Activated T-helper 9 cell treated with anti-CD3 and anti-CD28 coated beads, Interleukin-2, amount 50 U/mL, for 16 hours (primary cell): ENCODE data around the gene SH2B3.
A peak's percentile ranks its signal among the peaks of the same experiment; 100 is the strongest.
"Not testable (repeated sequence)": the region's sequence is repeated elsewhere in the genome, so short reads cannot be mapped to it uniquely, and the experiment has no call there.

ENCODE experiments used
- DNase-seq: peaks from one replicate; pipeline ENCODE4 v3.0.0-alpha.2; 2020; ENCODE audit warnings: low read depth

The SH2B3 gene

DNA sequence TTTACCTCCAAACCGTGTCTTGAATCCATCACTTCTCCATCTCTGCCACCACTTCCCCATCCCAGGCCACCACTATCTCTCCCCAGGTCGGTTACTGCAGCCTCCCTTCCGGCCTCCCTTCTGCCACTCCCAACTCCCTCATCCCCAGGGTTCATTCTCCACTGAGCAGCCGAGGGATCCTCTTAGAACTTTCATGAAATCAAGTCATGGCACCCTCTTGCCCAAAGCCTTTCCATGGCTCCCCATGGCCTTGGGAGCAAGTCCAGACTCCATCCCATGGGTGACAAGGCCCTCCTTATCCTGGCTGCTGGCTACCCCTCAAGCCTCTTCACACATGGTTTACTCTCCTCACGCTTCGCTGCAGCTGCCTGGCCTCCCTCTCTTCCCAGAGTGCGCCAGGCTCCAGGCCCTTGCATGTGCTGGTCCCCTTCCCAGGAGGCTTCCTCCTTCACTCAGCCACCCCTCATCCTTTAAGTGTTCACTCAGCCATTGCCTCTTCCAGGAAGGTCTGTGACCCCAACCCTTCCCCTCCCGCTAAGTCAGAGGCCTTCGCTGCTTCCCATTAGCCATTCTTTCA lies 17.9 kb upstream of the SH2B3 start:
- DNase-seq: no peak

DNA sequence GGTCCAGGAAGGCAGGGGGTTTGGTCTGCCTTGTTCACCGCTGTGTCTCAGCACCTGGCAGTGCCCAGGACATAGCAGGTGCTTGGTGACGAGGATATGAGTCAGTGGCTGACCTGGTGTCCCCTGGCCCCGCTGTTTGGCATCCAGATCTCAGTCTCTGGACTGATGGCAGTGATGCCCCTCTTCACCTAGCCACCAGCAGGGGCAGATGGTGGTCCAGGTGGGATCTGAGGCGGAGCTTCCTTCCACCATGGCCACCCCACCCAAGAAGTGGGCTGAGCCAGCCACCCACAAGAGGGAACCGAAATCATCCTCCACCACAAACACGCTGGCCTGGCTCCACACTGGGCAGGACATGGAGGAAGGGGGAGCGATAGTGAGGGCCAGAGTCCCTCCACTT lies 16.1 kb upstream of the SH2B3 start:
- DNase-seq: no peak

DNA sequence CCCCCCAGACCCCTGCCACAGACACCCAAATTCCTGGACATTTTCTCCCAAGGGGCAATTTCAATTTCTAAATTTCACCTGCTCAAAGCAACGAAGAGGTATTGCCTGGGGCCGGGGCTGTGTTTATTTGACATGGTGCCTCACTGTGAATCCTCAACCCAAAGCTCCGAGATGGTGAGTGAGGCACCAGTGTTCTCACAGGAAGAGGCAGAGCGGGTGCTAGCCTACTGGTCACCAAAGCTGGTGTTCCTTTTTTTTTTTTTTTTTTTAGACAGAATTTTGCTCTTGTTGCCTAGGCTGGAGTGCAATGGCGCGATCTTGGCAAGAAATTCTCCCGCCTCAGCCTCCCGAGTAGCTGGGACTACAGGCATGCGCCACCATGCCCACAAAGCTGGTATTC lies 14.8 kb upstream of the SH2B3 start:
- DNase-seq: no peak

DNA sequence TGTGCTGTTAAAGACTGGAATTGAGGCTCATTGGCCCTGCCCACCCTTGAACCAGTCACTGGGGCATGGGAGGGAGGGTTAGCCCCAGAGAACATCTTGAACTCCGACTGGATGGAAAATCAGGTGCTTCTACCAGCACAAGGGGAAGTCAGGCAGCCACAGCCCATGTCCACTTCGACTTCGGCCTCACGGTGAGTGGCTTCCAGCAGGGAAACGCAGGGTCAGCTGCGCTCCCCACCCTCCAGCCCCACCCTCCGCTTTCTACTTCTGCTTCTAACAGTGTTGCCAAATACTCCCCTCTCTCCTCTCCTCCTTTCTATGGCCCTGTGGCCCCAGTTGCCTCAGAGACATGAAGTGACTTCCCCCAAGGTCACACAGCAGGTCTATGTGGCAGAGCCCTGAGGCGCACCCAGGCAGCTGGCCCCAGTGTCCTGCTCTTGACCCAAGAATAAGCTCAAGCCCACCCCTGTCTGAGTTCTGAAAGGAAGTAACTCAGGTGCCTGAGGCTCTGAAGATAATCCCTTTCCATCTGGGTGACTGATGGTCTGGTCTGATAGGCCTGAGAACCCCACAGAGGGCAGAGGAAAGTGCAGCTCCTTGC lies 11.9 kb upstream of the SH2B3 start:
- DNase-seq: no peak

DNA sequence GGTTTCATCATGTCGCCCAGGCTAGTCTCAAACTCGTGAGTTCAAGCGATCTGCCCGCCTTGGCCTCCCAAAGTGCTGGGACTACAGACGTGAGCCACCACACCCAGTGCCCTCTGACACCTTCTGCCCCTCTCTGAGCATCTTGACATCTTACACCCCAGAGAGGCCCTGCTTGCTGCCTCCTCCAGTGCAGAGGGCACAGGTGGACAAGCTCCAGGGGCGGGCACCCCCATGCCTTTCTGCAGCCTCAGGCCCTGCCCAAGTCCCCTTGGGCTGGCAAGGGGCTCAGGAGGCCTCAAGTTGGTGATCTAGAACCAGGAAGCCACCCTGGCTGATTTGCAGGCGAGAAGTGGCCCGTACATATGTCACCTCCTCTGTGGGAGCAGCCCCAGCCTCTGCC lies 11.2 kb upstream of the SH2B3 start:
- DNase-seq: no peak

DNA sequence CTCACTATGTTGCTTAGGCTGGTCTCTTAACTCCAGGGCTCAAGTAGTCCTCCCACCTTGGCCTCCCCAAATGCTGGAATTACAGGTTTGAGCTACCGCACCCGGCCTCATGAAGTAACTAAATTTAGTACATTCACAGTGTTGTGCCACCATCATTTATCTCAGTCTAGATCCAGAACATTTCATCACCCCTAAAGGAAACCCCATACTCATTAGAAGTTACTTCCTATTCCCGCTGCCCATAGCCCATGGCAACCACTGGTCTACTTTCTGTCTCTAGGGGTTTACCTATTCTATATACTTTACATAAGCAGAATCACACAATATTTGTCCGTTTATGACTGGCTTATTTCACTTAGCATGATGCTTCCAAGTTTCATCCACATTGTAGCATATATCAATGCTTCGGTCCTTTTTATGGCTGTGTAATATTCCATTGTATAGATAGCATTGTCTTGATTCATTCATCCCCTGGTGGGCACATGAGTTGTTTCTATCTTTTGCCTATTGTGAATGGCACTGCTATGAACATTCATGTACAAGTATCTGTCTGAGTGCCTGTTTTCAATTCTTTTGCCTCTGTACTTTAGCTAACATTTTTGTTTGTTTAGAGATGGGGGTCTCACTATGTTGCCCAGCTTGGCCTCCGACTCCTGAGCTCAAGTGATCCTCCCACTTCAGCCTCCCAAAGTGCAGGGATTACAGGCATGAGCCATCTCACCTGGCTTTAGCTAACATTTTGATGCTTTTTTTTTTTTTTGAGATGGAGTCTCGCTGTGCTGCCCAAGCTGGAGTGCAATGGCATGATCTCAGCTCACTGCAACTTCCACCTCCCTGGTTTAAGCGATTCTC lies 10.2 kb upstream of the SH2B3 start:
- DNase-seq: no peak

DNA sequence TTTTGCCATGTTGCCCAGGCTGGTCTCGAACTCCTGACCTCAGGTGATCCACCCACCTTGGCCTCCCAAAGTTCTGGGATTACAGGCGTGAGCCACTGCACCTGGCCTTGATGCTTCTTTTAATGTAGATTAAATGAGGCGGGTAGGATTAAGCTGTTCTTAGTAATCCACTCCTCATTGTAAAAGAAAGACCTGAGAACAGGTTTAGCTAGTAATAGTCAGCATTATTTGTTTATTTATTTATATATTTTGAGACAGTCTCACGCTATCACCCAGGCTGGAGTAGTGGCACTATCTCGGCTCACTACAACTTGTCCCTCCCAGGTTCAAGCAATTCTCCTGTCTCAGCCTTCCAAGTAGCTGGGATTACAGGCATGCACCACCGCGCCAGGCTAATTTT lies 9.5 kb upstream of the SH2B3 start:
- DNase-seq: not testable (repeated sequence)

DNA sequence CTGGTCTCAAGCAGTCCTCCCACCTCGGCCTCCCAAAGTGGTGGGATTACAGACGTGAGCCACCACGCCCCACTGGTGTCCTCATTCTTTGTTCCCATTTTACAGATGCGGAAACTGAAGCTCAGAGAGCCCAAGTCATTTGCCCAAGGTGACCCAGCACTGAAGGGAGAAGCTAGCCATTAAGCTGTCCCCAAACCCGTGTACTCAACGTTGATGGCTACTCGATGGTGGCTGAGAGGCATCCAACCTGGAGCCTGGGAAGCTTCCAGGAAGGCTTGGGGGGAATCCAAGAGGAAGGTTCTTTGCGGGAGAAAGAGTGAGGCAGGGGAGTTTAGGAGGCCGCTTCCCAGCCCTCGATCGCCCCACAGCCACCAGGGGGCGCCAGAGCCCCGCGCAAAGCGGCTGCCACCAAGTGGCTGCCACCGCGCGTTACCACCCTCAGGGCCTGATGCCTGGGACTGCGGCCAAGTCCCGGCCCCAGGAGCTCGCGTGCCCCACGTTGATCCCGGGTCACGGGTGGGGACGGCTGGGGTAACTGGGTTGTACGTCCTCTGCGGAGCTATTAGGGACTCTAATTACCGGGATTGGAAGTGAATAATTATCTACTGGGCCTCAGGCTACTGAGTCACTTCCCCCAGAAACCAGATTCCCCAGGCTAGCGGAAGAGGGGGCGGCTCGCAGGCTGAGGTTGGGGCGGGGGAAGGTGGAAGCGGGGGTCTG lies 8.8 kb upstream of the SH2B3 start:
- peak; percentile 83 for DNase-seq

DNA sequence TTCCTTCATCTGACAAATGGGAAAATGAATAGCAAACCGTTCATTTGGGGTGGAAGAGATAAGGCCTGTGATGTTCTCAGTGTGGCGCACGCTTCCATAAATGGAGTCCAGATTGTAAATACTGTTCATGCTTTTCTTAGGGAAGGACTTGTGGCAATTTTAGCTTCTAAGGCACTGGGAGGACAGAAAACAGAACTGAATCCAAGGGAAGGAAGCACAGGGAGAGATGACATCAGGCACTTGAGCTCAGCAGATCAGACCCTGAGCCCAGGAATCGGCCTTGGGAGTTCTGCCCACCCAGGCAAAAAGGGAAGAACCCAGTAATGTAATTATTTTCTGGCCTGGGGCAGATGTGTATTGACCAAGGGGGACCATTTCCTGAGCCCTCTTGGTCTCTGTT lies 7.2 kb upstream of the SH2B3 start:
- no peak for DNase-seq

DNA sequence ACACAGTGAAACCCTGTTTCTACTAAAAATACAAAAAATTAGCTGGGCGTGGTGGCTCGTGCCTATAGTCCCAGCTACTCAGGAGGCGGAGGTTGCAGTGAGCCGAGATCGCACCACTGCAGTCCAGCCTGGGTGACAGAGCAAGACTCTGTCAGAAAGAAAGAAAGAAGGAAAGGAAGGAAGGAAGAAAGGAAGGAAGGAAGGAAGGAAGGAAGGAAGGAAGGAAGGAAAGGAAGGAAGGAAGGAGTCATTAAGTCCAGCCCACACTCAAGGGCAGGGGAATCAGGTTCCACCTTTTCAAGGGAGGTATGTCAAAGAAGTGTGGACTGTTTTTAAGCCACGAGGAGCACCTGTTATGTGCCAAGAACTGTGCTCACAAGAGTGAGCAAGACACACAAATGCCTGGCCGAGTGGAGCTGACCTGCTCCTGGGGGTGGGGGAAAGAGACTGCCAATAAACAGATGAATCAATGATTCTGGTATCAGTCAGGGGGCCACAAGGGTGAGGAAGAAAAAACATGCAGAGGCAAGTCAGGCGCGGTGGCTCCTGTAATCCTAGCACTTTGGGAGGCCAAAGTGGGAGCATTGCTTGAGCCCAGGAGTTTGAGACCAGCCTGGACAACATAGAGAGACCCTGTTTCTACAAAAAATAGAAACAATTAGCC lies 5.8 kb upstream of the SH2B3 start:
- not testable (repeated sequence) for DNase-seq

DNA sequence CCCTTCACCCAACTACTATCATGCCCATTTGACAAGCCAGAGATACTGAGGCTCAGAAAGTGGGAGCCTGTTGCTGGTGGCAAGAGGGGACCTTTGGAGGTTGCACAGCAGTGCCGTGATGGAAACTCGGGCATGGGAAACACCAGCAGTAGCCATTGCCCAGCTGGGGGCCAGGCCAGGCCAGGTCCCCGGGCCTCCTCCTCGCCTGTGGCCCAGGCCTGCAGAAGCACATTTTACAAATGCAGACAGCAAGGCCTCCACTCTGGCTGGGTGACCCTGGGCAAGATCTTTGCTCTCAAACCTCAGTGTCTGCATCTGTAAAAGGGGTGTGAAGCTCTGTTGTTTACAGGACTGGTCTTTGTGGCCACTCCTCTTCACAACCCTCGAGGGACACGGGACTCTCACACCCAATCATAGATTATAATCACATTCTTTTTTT lies 4.5 kb upstream of the SH2B3 start:
- DNase-seq: no peak

DNA sequence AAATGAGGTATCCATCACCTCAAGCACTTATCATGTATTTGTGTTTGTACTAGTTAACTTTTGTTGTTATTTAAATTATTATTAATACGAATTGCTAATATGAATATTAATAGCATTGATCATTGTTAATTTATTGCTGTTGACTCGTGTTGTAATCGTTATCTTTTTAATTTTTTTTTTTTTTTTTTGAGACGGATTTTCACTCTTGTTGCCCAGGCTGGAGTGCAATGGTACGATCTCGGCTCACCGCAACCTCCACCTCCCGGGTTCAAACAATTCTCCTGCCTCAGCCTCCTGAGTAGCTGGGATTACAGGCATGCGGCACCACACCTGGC lies 3.3 kb upstream of the SH2B3 start:
- not testable (repeated sequence) for DNase-seq

DNA sequence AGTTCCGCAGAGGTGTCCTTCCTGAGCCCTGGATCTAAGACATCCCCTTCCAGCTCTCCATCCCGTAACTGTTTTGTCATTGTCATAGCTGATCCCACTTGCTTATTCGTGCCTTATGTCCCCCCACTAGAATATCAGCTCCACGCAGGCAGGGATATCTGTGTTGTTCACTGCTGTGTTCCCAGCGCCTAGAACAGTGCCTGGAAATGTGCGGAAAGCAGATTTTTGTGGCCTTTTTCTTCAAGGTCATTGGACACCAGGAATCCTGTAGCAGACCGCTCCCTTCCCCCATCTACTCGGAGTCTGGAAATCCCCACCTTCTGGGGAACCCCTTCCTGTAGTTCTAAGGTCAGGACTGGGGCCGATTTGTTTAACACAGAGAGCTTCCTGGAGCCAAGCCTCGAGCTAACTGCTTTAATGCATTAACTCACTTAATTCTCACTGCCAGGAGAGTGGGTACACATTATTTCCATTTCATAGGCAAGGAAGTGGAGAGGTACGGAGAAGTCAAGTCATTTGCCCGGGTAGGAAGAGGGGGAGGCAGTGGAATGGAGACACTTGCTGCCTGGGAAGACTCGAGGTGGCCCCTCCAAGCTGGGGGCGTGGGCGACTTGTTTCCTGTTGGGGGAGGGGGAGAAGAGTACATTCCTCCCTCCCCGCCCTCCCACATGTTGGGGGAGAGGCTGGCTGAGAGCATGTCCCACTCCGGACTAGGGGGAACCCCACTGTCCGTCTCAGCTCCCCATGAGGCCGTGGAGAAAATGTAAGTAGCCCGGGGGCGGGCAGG lies 1.2 kb upstream of the SH2B3 start:
- peak; percentile 64 for DNase-seq

DNA sequence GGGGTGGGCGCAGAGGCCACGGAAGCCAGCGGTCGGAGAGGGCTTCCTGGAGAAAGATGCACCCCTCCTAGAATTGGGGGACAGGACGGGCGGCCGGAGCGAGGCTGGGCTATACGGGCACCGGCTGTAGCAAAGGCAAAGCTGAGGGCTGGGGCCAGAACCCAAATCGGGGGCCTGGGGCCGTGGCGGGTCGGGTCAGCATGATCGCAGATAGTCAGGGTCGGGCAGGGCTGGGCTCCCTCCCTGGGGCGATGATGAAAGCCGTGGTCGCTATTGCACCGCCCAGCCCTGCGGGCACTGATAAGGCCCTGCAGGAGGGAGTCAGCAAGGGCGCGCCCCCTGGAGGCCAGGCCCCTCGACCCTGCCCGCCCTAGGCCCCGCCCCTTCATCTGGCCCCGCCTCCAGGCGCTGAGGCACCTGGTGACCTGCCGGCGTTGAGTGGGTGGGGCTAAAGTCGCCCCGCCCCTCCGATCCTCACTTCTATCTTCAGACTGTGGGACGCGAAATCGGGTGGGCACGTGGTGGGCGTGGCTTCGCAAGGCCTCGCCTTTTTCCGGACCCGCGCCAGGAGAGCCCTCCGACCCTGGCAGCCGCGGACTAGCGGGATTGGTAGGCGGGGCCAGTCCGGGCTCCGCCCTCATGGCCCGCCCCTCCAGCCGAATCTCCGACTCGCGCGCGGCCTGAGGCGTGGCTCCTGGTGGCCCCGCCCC lies 419 bp upstream of the SH2B3 start:
- peak; percentile 99 for DNase-seq

DNA sequence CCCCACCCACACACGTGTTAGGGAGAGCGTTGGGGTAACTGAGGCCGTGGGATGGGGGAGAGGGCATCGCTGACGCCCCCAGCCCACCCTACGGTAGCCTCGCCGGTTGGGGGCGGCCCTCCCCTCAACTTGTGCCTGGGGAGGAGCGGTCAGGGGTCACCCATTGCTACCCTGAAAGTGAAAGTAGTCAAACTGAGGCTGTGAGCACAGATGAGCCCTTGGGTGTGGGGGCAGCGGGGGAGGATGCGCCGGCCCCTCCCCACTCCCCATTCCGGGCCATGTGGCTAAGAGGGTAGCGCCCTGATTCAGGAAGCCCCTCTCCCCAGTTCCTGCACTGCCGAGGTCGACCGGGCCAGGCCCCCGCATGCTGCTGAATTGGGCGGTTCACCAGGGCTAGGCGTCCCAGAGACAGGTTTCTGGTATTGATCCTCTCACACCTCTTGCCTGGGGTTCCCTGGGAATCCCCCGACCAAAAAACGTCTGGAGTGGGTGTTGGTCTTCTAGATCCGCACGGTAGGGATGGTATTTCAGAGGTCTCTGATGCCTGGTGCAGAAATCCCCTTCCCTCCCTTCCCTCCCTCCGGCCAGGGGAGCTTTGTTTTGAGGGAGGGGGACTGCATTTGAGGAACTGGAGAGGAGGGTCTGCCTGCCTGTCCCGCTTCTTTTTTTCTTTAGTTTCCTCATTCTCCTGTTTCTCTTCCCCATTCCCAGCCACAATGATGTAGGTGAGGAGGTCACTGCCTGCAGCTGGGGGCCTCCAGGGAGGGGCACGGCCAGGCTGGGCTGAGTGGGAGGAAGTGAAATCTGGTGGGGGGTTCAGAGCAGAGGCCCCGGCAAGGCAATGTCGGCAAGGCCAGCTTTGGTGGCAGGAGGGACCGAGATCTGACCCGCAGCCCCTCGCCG lies 1.0 kb downstream of the SH2B3 start:
- peak; percentile 58 for DNase-seq

DNA sequence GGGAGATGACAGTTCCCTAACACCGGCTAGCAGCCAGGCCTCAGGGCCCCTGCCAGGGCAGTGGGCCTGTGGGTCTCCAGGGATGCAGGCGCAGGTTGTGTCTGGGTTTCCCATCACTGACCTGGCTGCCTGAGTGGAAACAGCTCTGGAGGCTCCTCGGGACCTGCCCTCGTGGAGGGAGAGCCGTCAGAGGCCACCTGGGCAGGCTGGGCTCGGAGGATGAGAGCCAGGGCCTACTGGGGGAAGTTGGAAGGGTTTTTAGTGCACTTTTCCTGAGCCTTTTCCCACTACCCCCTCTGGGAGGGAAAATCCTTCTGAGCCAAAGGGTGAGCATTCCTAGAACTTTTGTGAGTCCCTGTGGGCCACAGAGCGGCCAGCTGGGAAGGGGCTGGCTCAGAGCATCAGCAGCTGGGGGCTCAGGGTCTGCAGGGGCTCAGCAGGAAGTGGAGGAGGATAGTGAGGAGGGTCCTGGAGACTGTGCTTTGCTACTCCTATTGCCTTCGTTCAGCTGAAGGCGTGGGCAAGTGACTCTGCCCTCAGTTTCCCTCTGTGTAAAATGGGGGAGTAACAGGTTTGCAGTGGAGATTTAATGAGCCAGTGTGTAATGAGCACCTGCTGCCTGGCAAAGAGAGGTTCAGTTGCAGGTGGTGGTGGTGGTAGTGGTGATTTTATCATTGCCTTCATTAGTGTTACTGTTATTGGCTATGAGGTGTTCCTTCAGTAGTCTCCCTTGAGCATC lies 1.8 kb downstream of the SH2B3 start:
- DNase-seq: no peak

DNA sequence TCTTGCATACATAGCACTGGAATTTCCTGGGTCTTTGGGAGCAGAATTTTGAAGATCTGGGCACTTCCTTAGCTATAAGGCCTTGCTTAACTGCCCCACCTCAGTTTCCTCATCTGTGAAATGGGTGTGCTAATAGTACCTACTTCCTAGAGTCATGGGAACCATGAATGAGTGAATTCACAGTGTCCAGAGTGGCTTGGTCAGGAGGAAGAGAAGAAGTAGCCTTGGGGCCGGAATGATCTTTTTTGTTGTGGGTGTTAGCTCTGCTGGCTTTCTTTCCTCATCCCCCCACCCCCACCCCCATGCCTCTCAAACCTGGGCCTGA lies 2.4 kb downstream of the SH2B3 start:
- DNase-seq: no peak

DNA sequence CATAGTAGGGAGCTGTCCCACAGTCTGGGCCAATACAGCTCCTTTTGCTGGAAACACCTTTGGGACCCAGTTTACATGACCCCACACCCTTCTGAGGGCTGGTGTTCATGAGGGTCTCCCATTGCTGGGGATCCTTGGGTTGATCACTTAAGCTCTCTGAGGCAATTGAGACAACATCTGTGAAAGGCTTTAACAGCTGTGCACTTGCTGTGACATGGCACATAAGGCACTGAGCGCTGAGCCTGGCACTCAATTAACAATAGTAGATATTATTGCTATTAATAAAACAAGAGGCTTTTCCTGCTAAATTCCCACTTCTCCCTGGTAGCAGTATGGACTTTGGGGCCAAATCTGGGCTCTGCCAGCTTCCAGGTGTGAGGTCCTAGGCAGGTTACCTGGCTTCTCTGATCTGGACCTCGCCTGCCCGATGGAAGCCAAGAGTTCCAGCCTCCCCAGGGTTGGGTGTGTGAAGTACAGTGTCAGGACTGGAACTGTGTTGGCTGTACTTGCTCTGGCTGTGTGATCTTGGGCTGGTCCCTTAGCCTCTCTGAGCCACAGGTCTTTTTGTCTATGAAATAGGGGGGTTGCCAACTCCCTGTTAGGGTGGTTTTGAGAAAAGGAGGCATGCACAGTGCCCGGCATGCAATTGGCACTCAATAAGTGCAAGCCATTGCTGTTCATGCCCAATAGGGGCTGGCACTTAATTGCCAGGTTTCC lies 3.1 kb downstream of the SH2B3 start:
- no peak for DNase-seq

DNA sequence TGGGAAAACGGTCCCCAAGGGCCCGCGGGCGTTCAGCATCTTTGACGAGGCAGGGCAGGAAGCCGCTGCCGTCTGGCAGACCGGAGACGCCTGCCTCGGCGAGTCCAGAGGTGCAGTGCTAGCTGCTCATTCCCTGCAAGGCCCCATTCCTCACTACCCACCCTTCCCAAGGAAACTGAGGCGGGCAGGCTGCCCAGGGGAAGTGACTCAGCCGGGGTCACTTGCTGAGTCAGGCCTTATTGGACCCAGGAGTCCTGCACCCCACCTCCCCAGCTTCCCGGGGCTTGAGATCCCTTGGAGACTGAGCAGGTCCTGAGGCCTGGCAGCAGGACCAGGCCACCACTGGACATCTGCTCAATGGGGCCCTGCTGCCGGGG lies 3.7 kb downstream of the SH2B3 start:
- DNase-seq: no peak
